GM12875 (cell line): ENCODE data around the gene TBCCD1.
"Not testable (repeated sequence)": the region's sequence is repeated elsewhere in the genome, so short reads cannot be mapped to it uniquely, and the experiment has no call there.

ENCODE experiments used
- H3K4me3 ChIP-seq: one replicate; pipeline ENCODE4 v1.5.1; 2011; ENCODE audit warnings: low read depth, low read length, control low read depth
- CTCF ChIP-seq: IDR thresholded peaks from 2 replicates; pipeline ENCODE4 v1.5.1; 2011; ENCODE audit warnings: low read depth, mild to moderate bottlenecking, control low read depth, inconsistent platforms, low read length, moderate library complexity, borderline replicate concordance; ENCODE audit not compliant: insufficient read depth

Gene TBCCD1

DNA sequence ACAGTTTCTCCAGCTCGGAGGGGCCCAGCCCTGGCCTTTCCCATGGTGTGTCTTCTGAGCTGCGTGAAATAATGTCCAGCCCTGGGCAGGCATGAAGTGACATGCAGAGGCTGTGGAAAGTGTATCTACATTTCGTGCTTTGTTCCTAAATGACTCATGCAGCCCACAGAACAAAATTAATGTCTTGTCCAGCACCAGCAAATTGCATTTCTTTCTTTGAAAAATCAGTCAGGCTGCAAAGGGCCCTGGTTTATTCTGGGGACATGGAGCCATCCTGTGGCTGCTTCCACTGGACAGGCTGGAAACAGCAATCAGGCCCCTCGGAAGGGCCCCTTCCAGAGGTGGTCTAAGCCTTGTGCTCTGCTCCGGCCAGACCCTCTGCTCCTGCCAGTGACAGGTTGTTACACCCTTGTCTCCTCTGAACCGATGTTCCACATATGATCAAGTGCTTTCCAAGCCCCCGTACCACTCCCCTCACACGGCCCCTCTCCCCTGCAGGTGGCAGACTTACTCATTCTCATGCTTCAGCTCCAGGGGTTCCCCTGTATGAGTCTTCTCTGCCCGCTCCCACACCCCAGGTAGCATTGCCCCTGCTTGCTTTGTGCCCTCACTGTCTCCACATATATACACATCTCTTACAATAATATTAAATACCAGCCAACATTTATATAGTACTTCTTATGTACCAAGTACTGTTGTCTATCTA lies 56.6 kb downstream of the TBCCD1 start:
- TF ChIP-seq CTCF, result no peak; the same call in 1 of the 2 replicates
- no peak overlapping the region for H3K4me3 ChIP-seq

DNA sequence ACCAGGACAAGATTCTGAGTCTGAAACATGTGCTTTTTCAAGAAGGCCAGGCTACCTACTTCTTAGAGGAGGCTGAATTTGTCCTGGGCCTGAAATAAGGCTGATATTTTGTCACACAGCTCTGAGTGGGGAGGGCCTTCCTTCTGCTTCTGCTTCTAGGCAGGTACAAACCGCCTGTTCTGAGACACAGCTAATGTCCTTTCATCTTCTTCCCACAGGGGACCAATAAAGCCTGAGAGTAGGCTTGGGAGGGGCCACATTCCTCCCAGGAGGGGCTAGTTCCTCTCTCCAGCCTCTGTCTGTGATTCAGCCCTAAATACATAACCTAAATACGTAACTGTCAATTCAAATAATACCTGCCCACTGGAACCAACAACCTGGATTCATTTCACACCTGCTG lies 57.7 kb downstream of the TBCCD1 start:
- no peak for TF ChIP-seq CTCF
- H3K4me3 ChIP-seq, result no peak overlapping the region

DNA sequence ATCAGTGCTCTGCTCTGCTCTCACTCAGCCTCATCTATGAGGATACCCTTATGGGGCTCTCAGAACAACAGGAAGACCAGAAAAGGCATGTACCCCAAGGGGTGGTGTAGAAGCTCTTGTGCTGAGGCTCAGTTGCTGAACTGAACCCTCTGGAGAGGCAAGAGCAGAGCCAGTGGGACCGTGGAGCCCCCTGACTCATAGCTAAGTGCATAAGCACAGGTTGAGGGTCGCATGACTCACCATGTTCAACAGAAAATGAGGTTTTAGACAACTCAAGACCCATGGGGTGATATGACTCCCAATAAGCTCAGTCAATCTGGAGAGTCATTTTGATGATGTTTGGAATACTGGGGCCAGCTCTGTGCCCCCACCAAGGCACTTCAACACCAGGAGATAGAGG lies 60.3 kb downstream of the TBCCD1 start:
- no peak overlapping the region for H3K4me3 ChIP-seq
- TF ChIP-seq CTCF, result no peak

GRCh38 chr3:186506191-186506739 lies 60.9 kb downstream of the TBCCD1 start:
- no peak for TF ChIP-seq CTCF
- H3K4me3 ChIP-seq, result no peak overlapping the region

DNA sequence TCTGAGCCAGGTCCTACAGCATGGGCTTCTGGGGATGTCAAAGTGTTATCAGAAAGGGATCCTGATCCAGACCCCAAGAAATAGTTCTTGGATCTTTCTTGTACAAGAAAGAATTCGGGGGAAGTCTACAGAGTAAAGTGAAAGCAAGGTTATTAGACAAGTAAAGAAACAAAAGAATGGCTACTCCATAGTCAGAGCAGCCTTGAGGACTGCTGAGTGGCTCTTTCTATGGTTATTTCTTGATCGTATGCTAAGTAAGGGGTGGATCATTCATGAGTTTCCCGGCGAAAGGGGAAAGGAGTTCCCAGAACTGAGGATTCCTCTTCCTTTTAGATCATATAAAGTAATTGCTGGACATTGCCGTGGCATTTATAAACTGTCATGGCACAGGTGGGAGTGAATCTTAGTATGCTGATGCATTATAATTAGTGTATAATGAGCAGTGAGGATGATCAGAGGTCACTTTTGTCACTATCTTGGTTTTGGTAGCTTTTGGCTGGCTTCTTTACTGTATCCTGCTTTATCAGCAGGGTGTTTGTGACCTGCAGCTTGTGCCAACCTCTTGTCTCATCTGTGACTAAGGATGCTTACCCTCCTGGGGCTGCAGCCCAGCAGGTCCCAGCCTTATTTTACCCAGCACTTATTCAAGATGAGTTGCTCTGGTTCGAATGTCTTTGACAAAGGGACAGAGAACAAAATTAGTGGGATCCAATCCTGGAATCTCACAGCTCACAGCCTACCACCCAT lies 64.0 kb downstream of the TBCCD1 start:
- TF ChIP-seq CTCF, result no peak
- H3K4me3 ChIP-seq, result no peak overlapping the region

DNA sequence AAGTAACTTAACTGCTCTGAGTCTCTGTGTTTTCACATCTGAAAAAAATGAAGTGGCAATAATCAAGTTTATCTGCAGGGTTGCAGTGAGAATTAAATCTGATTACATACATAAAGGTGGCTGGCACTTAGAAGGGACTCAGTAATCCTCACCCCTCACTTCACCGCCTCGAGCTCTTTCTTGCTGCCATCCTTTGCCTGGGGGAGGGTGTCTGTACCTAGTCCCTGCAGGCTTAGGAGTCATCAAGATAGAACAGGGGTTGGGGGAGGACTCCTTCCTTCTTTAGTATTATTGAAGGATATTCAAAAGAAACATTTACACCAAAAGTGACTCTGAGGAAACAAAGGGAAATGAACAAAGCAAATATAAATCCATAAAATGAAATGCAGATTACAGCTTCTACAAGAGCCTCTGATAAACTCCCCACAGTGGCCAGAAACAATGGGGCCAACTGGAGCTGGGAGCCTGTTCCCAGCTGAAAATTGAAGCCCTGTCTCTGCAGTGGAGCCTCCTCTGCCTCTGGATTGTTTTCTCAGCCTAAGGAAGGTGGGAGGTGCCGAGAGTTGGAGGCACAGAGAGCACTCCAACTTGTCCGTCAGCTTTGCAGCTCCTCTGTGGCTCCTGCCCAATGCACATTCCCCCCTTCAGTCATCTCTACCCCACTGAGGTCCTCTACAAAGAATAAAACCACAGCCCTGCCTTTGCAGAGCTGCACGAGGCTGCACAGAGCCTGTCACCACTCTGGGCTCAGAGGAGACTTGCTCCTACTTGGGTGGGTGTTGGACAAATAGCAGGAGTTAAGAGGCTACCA lies 64.8 kb downstream of the TBCCD1 start:
- no peak for TF ChIP-seq CTCF
- no peak overlapping the region for H3K4me3 ChIP-seq

DNA sequence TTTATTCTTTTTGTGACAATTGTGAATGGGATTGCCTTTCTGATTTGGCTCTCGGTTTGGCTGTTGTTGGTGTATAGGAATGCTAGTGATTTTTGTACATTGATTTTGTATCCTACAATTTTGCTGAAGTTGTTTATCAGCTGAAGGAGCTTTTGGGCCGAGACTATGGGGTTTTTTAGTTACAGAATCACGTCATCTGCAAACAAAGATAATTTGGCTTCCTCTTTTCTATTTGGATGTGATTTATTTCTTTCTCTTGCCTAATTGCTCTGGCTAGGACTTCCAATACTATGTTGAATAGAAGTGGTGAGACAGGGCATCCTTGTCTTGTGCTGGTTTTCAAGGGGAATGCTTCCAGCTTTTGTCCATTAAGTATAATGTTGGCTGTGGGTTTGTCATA lies 67.2 kb downstream of the TBCCD1 start:
- not testable (repeated sequence) for H3K4me3 ChIP-seq

DNA sequence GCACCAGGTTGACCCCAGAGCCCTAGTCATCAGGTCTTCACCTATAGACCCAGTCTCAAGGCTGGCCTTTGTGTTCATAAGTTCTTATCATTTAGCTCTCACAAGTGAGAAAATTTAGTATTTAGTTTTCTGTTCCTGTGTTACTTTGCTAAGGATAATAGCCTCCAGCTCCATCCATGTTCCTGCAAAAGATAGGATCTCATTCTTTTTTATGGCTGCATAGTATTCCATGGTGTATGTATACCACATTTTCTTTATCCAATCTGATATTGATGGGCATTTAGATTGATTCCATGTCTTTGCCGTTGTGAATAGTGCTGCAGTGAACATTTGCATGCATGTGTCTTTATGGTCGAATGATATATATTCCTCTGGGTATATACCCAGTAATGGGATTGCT lies 69.1 kb downstream of the TBCCD1 start:
- H3K4me3 ChIP-seq, result not testable (repeated sequence)
